OCI-LY3 (cell line): ENCODE measurements around the gene MACF1.

Experiments used
- H2AFZ ChIP-seq: fragments of 200-600, 300-600 bp; shearing (Covaris generic); 2 replicates; pipeline ENCODE4 v1.6.0; 2014; ENCODE audit warnings: antibody characterized with exemption, low read depth, low read length
- H3K27ac ChIP-seq: fragments of 200-600, 300-600 bp; sonication (generic); 2 replicates; pipeline ENCODE4 v1.5.1; 2014; ENCODE audit warnings: mild to moderate bottlenecking, low read length, moderate library complexity, mixed read lengths
- H3K27me3 ChIP-seq: fragments of 200-600, 300-600 bp; sonication (generic); 2 replicates; pipeline ENCODE4 v1.6.1; 2014; ENCODE audit warnings: low read depth, low read length, mixed read lengths
- H3K36me3 ChIP-seq: fragments of 200-600, 300-600 bp; sonication (generic); replicated peaks from 2 replicates; pipeline ENCODE3; 2014; ENCODE audit warnings: low read depth, low read length, mixed read lengths
- H3K4me1 ChIP-seq: fragments of 300-600, 200-600 bp; sonication (generic); 2 replicates; pipeline ENCODE4 v1.6.1; 2014; ENCODE audit warnings: low read length, mixed read lengths
- H3K4me2 ChIP-seq: fragments of 200-600, 300-600 bp; sonication (generic); 2 replicates; pipeline ENCODE4 v1.6.1; 2014; ENCODE audit warnings: low read length, mixed read lengths
- H3K4me3 ChIP-seq: fragments of 300-600, 200-600 bp; sonication (generic); 2 replicates; pipeline ENCODE4 v1.5.1; 2014; ENCODE audit warnings: antibody characterized with exemption, mild to moderate bottlenecking, low read length, moderate library complexity
- H3K79me2 ChIP-seq: fragments of 300-600, 200-600 bp; shearing (Covaris generic); 2 replicates; pipeline ENCODE4 v1.6.1; 2014; ENCODE audit warnings: mild to moderate bottlenecking, low read length, mixed read lengths
- H3K9ac ChIP-seq: fragments of 300-600, 200-600 bp; shearing (Covaris generic); 2 replicates; pipeline ENCODE4 v1.6.0; 2014; ENCODE audit warnings: mild to moderate bottlenecking, low read length, moderate library complexity
- H3K9me3 ChIP-seq: fragments of 200-600, 300-600 bp; shearing (Covaris generic); 2 replicates; pipeline ENCODE4 v1.6.1; 2014; ENCODE audit warnings: low read length, mixed read lengths; ENCODE audit not compliant: insufficient read depth
- H4K20me1 ChIP-seq: fragments of 200-600, 300-600 bp; sonication (generic); 2 replicates; pipeline ENCODE4 v1.6.1; 2016; ENCODE audit warnings: low read length, mixed read lengths; ENCODE audit not compliant: insufficient read depth
- EZH2phosphoT487 ChIP-seq: fragments of 200-600 bp; shearing (Covaris generic); IDR thresholded peaks from 2 replicates; pipeline ENCODE4 v1.6.1; 2018; ENCODE audit warnings: antibody characterized with exemption, mixed run types, low read depth
- TF ChIP-seq, protein P1 (sequence below): fragments of 200-600, 300-600 bp; sonication (generic); IDR thresholded peaks from 2 replicates; pipeline ENCODE4 v1.5.1; 2014; ENCODE audit warnings: antibody characterized with exemption, low read length, low read depth

MACF1 gene

GRCh38 chr1:39381839-39382238 lies 177.3 kb downstream of the MACF1 start:
- peaks cover 9% of the 10 kb centered on the region for H3K36me3 ChIP-seq
- no peak overlapping the region for H3K9ac ChIP-seq
- no peaks in the 10 kb centered on the region for H3K9me3 ChIP-seq
- no peaks in the 10 kb centered on the region for H4K20me1 ChIP-seq
- no peak overlapping the region for H3K4me3 ChIP-seq
- no peak overlapping the region for H3K4me2 ChIP-seq
- no peaks in the 10 kb centered on the region for H3K4me1 ChIP-seq
- no peaks in the 10 kb centered on the region for H3K79me2 ChIP-seq
- H3K27ac ChIP-seq, result no peak overlapping the region
- TF ChIP-seq EZH2phosphoT487, result no peak
- TF ChIP-seq, protein P1, sequence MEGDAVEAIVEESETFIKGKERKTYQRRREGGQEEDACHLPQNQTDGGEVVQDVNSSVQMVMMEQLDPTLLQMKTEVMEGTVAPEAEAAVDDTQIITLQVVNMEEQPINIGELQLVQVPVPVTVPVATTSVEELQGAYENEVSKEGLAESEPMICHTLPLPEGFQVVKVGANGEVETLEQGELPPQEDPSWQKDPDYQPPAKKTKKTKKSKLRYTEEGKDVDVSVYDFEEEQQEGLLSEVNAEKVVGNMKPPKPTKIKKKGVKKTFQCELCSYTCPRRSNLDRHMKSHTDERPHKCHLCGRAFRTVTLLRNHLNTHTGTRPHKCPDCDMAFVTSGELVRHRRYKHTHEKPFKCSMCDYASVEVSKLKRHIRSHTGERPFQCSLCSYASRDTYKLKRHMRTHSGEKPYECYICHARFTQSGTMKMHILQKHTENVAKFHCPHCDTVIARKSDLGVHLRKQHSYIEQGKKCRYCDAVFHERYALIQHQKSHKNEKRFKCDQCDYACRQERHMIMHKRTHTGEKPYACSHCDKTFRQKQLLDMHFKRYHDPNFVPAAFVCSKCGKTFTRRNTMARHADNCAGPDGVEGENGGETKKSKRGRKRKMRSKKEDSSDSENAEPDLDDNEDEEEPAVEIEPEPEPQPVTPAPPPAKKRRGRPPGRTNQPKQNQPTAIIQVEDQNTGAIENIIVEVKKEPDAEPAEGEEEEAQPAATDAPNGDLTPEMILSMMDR, result no peak
- no peak overlapping the region for H2AFZ ChIP-seq
- H3K27me3 ChIP-seq, result no peaks in the 10 kb centered on the region

DNA sequence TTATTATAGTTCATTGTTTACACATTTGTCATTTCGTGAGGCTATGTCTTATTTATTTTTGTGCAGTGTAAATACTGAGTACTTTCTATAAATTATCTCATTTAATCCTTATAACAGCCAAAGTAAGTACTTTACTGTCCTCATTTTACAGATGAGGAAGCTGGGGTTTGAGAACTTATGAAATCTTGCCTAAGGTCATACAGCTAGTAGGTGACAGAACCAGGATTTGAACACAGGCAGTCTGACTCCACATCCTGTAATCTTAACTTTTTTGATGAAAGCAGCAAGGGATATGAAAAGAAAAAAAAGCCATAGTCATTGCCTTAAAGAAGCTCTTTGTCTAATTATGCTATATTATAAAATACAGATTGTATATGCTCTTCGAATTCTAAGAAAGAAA lies 179.8 kb downstream of the MACF1 start:
- H3K27me3 ChIP-seq, result no peaks in the 10 kb centered on the region
- H3K9ac ChIP-seq, result no peak overlapping the region
- no peak overlapping the region for H3K4me3 ChIP-seq
- no peaks in the 10 kb centered on the region for H4K20me1 ChIP-seq
- H2AFZ ChIP-seq, result no peak overlapping the region
- no peaks in the 10 kb centered on the region for H3K9me3 ChIP-seq
- no peak overlapping the region for H3K4me2 ChIP-seq
- no peaks in the 10 kb centered on the region for H3K79me2 ChIP-seq
- TF ChIP-seq, protein P1, result no peak
- no peak for TF ChIP-seq EZH2phosphoT487
- no peak overlapping the region for H3K27ac ChIP-seq
- H3K36me3 ChIP-seq, result peaks cover 6% of the 10 kb centered on the region
- H3K4me1 ChIP-seq, result no peaks in the 10 kb centered on the region

- peaks cover 11% of the 10 kb centered on the region for H3K36me3 ChIP-seq
- no peak overlapping the region for H3K4me3 ChIP-seq
- no peak overlapping the region for H3K27ac ChIP-seq
- no peak overlapping the region for H2AFZ ChIP-seq
- H3K4me2 ChIP-seq, result no peak overlapping the region
- H3K4me1 ChIP-seq, result no peaks in the 10 kb centered on the region
- TF ChIP-seq, protein P1, result no peak
- no peak for TF ChIP-seq EZH2phosphoT487
- H3K9me3 ChIP-seq, result no peaks in the 10 kb centered on the region
- no peaks in the 10 kb centered on the region for H3K27me3 ChIP-seq
- H3K9ac ChIP-seq, result no peak overlapping the region
- H3K79me2 ChIP-seq, result no peaks in the 10 kb centered on the region
- no peaks in the 10 kb centered on the region for H4K20me1 ChIP-seq
Measured at GRCh38 chr1:39385067-39385988, 180.8 kb downstream of the MACF1 start.

- Histone ChIP-seq H2AFZ (no peak overlapping the region), H3K4me1 (peaks cover 2% of the 10 kb centered on the region; the same call in 1 of the 2 replicates), H3K4me2 (no peak overlapping the region), H3K79me2 (no peaks in the 10 kb centered on the region), H3K9ac (no peak overlapping the region), H3K9me3 (no peaks in the 10 kb centered on the region), H3K27ac (no peak overlapping the region), H4K20me1 (no peaks in the 10 kb centered on the region), H3K27me3 (no peaks in the 10 kb centered on the region), H3K4me3 (no peak overlapping the region), H3K36me3 (peaks cover 10% of the 10 kb centered on the region)
- TF ChIP-seq EZH2phosphoT487, result no peak
- TF ChIP-seq, protein P1, result no peak
Measured at GRCh38 chr1:39386997-39387396, 182.5 kb downstream of the MACF1 start.
